ENCODE measurements around the gene MMP2.

Gene MMP2

GRCh38 chr16:55469821-55470532 is 9.0 kb upstream of the MMP2 start:
- no peak for DNase-seq

- no peak for DNase-seq
These were observed 8.2 kb upstream of the MMP2 start for GRCh38 chr16:55470533-55471371.

- no peak for DNase-seq
These were observed 7.4 kb upstream of the MMP2 start for GRCh38 chr16:55471448-55472097.

GRCh38 chr16:55473587-55473986 is 5.4 kb upstream of the MMP2 start:
- no peak for DNase-seq

GRCh38 chr16:55474821-55475220 is 4.2 kb upstream of the MMP2 start:
- DNase-seq: no peak

- DNase-seq: no peak
These were observed 3.1 kb upstream of the MMP2 start for GRCh38 chr16:55475919-55476318.

GRCh38 chr16:55476625-55477533 is 2.1 kb upstream of the MMP2 start:
- no peak for DNase-seq

GRCh38 chr16:55477736-55478135 is 1.3 kb upstream of the MMP2 start:
- no peak for DNase-seq

- DNase-seq: no peak
These were observed 587 bp downstream of the MMP2 start for GRCh38 chr16:55479430-55480140.

- DNase-seq: no peak
These were observed 1.2 kb downstream of the MMP2 start for GRCh38 chr16:55480228-55480655.

- no peak for DNase-seq
These were observed 2.0 kb downstream of the MMP2 start for GRCh38 chr16:55481023-55481422.

GRCh38 chr16:55482056-55482455 is 3.1 kb downstream of the MMP2 start:
- DNase-seq: no peak

GRCh38 chr16:55487048-55487803 is 8.2 kb downstream of the MMP2 start:
- no peak for DNase-seq

GRCh38 chr16:55488306-55488705 is 9.3 kb downstream of the MMP2 start:
- DNase-seq: no peak

- DNase-seq: no peak
These were observed 10.3 kb downstream of the MMP2 start for GRCh38 chr16:55489119-55489955.

- DNase-seq: no peak
These were observed 10.9 kb downstream of the MMP2 start for GRCh38 chr16:55489956-55490265.

- DNase-seq: no peak
These were observed 11.3 kb downstream of the MMP2 start for GRCh38 chr16:55490301-55490700.

- no peak for DNase-seq
These were observed 12.7 kb downstream of the MMP2 start for GRCh38 chr16:55491691-55492090.

GRCh38 chr16:55492756-55493380 is 13.9 kb downstream of the MMP2 start:
- DNase-seq: no peak

- no peak for DNase-seq
These were observed 16.0 kb downstream of the MMP2 start for GRCh38 chr16:55494994-55495421.
